ENCODE data around the gene ATP5ME. TPM values are rescaled to one million over a fixed set of nuclear protein-coding genes. Genes with fewer than 3 reads are reported as not detected.
"Not testable (repeated sequence)": the region's sequence is repeated elsewhere in the genome, so short reads cannot be mapped to it uniquely, and the experiment has no call there.

ATP5ME gene
- polyA plus RNA-seq, 1 donor: 477 TPM

GRCh38 chr4:647481-647880 lies 26.6 kb downstream of the ATP5ME start:
- H3K4me1 ChIP-seq (ENCODE audit: control insufficient read depth, insufficient read depth, low read length): no peaks in the 10 kb centered on the region
- H3K27me3 ChIP-seq (ENCODE audit: control insufficient read depth, insufficient read depth, low read length): peaks cover 47% of the 10 kb centered on the region
- peaks cover 9% of the 10 kb centered on the region for H3K9me3 ChIP-seq (ENCODE audit: control insufficient read depth, low read depth, low read length)
- H3K27ac ChIP-seq (ENCODE audit: low read length): no peak overlapping the region
- WGBS (ENCODE audit: insufficient coverage, low lambda C conversion rate): no CpG with 5 or more reads among the region's 13 CpGs
- no peak overlapping the region for H3K4me3 ChIP-seq (ENCODE audit: low read length)
- no peaks in the 10 kb centered on the region for H3K36me3 ChIP-seq (ENCODE audit: control insufficient read depth, insufficient read depth, low read length)
- DNase-seq: no peak

- peaks cover 6% of the 10 kb centered on the region for H3K9me3 ChIP-seq (ENCODE audit: control insufficient read depth, low read depth, low read length)
- DNase-seq: no peak
- no peaks in the 10 kb centered on the region for H3K4me1 ChIP-seq (ENCODE audit: control insufficient read depth, insufficient read depth, low read length)
- H3K4me3 ChIP-seq (ENCODE audit: low read length): no peak overlapping the region
- 73% methylated on average over 15 of the region's 32 CpGs for WGBS (ENCODE audit: insufficient coverage, low lambda C conversion rate)
- H3K36me3 ChIP-seq (ENCODE audit: control insufficient read depth, insufficient read depth, low read length): no peaks in the 10 kb centered on the region
- H3K27ac ChIP-seq (ENCODE audit: low read length): no peak overlapping the region
- peaks cover 39% of the 10 kb centered on the region for H3K27me3 ChIP-seq (ENCODE audit: control insufficient read depth, insufficient read depth, low read length)
Observed at GRCh38 chr4:646460-646859, 27.6 kb downstream of the ATP5ME start.

GRCh38 chr4:642366-642765 lies 31.7 kb downstream of the ATP5ME start:
- not testable (repeated sequence) for H3K4me3 ChIP-seq (ENCODE audit: low read length); H3K27me3 ChIP-seq (ENCODE audit: control insufficient read depth, insufficient read depth, low read length); H3K9me3 ChIP-seq (ENCODE audit: control insufficient read depth, low read depth, low read length); H3K4me1 ChIP-seq (ENCODE audit: control insufficient read depth, insufficient read depth, low read length); H3K27ac ChIP-seq (ENCODE audit: low read length); H3K36me3 ChIP-seq (ENCODE audit: control insufficient read depth, insufficient read depth, low read length); DNase-seq
- WGBS (ENCODE audit: insufficient coverage, low lambda C conversion rate): 80% methylated on average over 1 of the region's 6 CpGs

GRCh38 chr4:637536-638280 lies 36.4 kb downstream of the ATP5ME start:
- no CpG with 5 or more reads among the region's 32 CpGs for WGBS (ENCODE audit: insufficient coverage, low lambda C conversion rate)
- Histone ChIP-seq H3K27me3 (ENCODE audit: control insufficient read depth, insufficient read depth, low read length) (peaks cover 3% of the 10 kb centered on the region), H3K4me3 (ENCODE audit: low read length) (no peak overlapping the region), H3K9me3 (ENCODE audit: control insufficient read depth, low read depth, low read length) (no peaks in the 10 kb centered on the region), H3K36me3 (ENCODE audit: control insufficient read depth, insufficient read depth, low read length) (no peaks in the 10 kb centered on the region), H3K4me1 (ENCODE audit: control insufficient read depth, insufficient read depth, low read length) (no peaks in the 10 kb centered on the region), H3K27ac (ENCODE audit: low read length) (no peak overlapping the region)
- DNase-seq: no peak

- H3K27me3 ChIP-seq (ENCODE audit: control insufficient read depth, insufficient read depth, low read length): peaks cover 3% of the 10 kb centered on the region
Observed at GRCh38 chr4:636628-637159, 37.4 kb downstream of the ATP5ME start.

GRCh38 chr4:635851-636627 lies 38.0 kb downstream of the ATP5ME start:
- no peak for DNase-seq
- Histone ChIP-seq H3K36me3 (ENCODE audit: control insufficient read depth, insufficient read depth, low read length) (no peaks in the 10 kb centered on the region), H3K27me3 (ENCODE audit: control insufficient read depth, insufficient read depth, low read length) (peaks cover 3% of the 10 kb centered on the region), H3K4me1 (ENCODE audit: control insufficient read depth, insufficient read depth, low read length) (no peaks in the 10 kb centered on the region), H3K9me3 (ENCODE audit: control insufficient read depth, low read depth, low read length) (no peaks in the 10 kb centered on the region), H3K27ac (ENCODE audit: low read length) (no peak overlapping the region), H3K4me3 (ENCODE audit: low read length) (no peak overlapping the region)
- no CpG with 5 or more reads among the region's 22 CpGs for WGBS (ENCODE audit: insufficient coverage, low lambda C conversion rate)

More at GRCh38 chr4:636628-637159, 37.4 kb downstream of the ATP5ME start:
- Histone ChIP-seq H3K9me3 (ENCODE audit: control insufficient read depth, low read depth, low read length) (no peaks in the 10 kb centered on the region), H3K27ac (ENCODE audit: low read length) (no peak overlapping the region), H3K4me3 (ENCODE audit: low read length) (no peak overlapping the region), H3K36me3 (ENCODE audit: control insufficient read depth, insufficient read depth, low read length) (no peaks in the 10 kb centered on the region), H3K4me1 (ENCODE audit: control insufficient read depth, insufficient read depth, low read length) (no peaks in the 10 kb centered on the region)
- WGBS (ENCODE audit: insufficient coverage, low lambda C conversion rate): no CpG with 5 or more reads among the region's 13 CpGs
- DNase-seq: no peak

- H3K36me3 ChIP-seq (ENCODE audit: control insufficient read depth, insufficient read depth, low read length); H3K4me3 ChIP-seq (ENCODE audit: low read length); H3K9me3 ChIP-seq (ENCODE audit: control insufficient read depth, low read depth, low read length); DNase-seq; H3K27me3 ChIP-seq (ENCODE audit: control insufficient read depth, insufficient read depth, low read length); H3K4me1 ChIP-seq (ENCODE audit: control insufficient read depth, insufficient read depth, low read length); H3K27ac ChIP-seq (ENCODE audit: low read length): not testable (repeated sequence)
- no CpG with 5 or more reads among the region's 46 CpGs for WGBS (ENCODE audit: insufficient coverage, low lambda C conversion rate)
Observed at GRCh38 chr4:635066-635835, 38.8 kb downstream of the ATP5ME start.

GRCh38 chr4:634599-634985 lies 39.5 kb downstream of the ATP5ME start:
- no peaks in the 10 kb centered on the region for H3K9me3 ChIP-seq (ENCODE audit: control insufficient read depth, low read depth, low read length)
- DNase-seq: no peak
- no peak overlapping the region for H3K27ac ChIP-seq (ENCODE audit: low read length)
- no peaks in the 10 kb centered on the region for H3K4me1 ChIP-seq (ENCODE audit: control insufficient read depth, insufficient read depth, low read length)
- H3K4me3 ChIP-seq (ENCODE audit: low read length): no peak overlapping the region
- no CpG with 5 or more reads among the region's 23 CpGs for WGBS (ENCODE audit: insufficient coverage, low lambda C conversion rate)
- H3K36me3 ChIP-seq (ENCODE audit: control insufficient read depth, insufficient read depth, low read length): no peaks in the 10 kb centered on the region
- peaks cover 3% of the 10 kb centered on the region for H3K27me3 ChIP-seq (ENCODE audit: control insufficient read depth, insufficient read depth, low read length)

- H3K9me3 ChIP-seq (ENCODE audit: control insufficient read depth, low read depth, low read length): no peaks in the 10 kb centered on the region
- no peak for DNase-seq
- WGBS (ENCODE audit: insufficient coverage, low lambda C conversion rate): no CpG with 5 or more reads among the region's 15 CpGs
- no peak overlapping the region for H3K27ac ChIP-seq (ENCODE audit: low read length)
- H3K4me3 ChIP-seq (ENCODE audit: low read length): no peak overlapping the region
- no peaks in the 10 kb centered on the region for H3K36me3 ChIP-seq (ENCODE audit: control insufficient read depth, insufficient read depth, low read length)
- peaks cover 3% of the 10 kb centered on the region for H3K27me3 ChIP-seq (ENCODE audit: control insufficient read depth, insufficient read depth, low read length)
- no peaks in the 10 kb centered on the region for H3K4me1 ChIP-seq (ENCODE audit: control insufficient read depth, insufficient read depth, low read length)
Observed at GRCh38 chr4:633976-634598, 40.0 kb downstream of the ATP5ME start.

GRCh38 chr4:633406-633805 lies 40.7 kb downstream of the ATP5ME start:
- WGBS (ENCODE audit: insufficient coverage, low lambda C conversion rate): no CpG with 5 or more reads among the region's 9 CpGs
- no peak overlapping the region for H3K4me3 ChIP-seq (ENCODE audit: low read length)
- H3K27me3 ChIP-seq (ENCODE audit: control insufficient read depth, insufficient read depth, low read length): peaks cover 3% of the 10 kb centered on the region
- no peak for DNase-seq
- H3K27ac ChIP-seq (ENCODE audit: low read length): no peak overlapping the region
- H3K4me1 ChIP-seq (ENCODE audit: control insufficient read depth, insufficient read depth, low read length): no peaks in the 10 kb centered on the region
- no peaks in the 10 kb centered on the region for H3K36me3 ChIP-seq (ENCODE audit: control insufficient read depth, insufficient read depth, low read length)
- H3K9me3 ChIP-seq (ENCODE audit: control insufficient read depth, low read depth, low read length): no peaks in the 10 kb centered on the region
